Hippocampal formation (tissue), 2 donors: Measurements from ENCODE around the gene HYAL1.

Experiments
- DNase-seq, 2 donors: peaks; one replicate each; lab custom pipeline; 2025; lab: John Stamatoyannopoulos, UW

HYAL1 gene

DNA sequence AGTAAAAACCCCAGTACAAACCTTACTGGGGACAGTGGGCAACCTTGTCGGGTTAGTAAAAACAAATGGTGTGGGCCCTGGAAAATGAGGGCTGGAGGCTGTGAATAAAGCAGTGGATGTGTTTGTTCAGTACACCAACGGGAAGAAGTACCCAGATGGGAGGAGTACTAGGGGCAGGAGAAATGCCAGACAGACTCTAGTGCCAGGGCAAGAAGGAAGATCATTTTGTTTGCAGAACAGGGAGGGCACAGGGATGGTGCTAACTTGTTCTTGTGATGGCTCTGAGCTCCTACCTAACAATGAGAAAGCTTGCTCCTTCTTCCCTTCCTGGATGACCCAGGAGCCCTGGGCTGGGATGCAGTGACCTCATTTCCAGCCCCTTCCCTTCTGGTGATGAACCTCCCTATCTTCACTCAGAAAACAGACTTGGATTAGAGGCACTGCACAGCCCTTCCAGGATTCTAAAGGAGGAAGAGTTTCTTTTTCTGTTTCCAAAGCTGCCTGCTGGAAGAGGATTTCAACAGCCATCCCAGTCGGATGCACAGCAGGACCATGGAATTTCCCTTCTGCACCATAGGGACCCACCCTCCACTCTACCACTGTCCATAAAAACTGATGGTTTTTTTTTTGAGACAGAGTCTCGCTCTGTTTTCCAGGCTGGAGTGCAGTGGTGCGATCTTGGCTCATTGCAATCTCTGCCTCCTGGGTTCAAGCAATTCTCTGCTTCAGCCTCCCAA, 31.1 kb upstream of the HYAL1 start:
- DNase-seq = no peak

DNA sequence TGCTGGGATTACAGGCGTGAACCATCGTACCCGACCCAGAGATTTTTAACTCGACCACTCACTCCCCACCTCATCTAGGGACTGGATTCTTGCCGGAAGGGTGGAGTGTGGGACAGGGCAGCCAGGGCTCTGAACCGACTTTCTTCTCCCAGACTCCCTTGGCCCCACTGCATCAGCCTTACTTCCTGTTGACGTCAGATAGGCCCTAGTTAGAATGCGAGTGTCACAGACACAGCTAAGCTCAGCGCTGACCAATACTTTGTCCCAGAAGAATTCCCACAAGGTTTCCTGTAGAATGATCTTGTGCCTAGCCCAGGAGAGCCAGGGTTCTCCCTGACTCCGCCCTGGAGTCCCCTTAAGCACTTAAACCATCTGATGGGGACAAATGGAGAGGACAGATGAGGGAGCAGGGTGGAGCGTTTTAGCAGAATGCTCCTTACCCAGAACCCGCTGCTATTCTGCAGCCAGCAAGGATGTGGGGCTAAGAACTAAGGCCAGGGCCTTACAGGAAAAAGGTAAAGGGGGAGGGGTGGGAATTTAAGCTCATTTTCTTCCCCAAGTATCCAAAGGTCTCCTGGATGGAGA, 30.5 kb upstream of the HYAL1 start:
- DNase-seq = no peak

DNA sequence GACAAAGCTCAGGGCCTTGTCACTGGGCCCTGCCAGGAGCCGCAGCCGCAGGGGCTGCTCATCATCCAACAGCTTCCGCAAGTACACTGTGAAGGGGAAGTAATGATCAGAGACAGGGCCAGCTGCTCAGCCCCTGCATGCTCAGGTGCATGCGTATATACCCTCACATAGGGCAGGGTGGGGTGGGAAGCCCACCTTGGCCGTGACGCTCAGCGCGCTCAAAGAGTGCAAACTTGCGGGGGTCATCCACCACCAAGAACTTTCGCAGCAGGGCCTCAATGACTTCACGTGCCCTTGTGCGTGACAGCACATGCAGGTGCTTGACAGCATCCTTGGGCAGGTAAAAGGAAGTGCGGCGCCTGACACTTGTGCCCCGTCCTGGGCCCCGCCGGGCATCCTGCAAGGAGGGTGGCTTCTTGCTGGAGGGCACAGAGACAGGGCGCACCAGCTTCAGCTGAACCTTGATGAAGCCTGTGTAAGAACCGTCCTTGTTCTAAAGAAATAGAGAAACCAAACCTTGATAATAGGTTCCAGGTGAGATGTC, 28.1 kb upstream of the HYAL1 start:
- no peak for DNase-seq

DNA sequence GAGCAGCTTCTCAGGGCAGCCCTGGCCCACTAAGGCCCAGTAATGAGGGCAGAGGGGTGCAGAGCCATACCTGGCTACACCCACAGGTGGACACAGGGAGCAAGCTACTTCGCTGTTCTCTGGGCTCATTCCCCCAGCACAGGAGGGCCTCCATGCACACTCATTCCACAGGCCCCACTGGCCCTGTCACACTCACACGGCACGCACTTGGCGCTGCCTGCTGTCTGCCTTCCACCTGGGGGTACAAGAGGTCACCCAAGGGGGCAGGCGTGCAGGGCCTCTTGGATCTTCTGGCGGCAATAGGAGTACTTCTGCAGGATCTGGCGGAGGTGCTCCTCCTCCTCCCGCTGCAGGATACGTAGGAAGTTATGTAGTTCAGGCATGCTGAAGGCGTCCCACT, 27.0 kb upstream of the HYAL1 start:
- no peak for DNase-seq

DNA sequence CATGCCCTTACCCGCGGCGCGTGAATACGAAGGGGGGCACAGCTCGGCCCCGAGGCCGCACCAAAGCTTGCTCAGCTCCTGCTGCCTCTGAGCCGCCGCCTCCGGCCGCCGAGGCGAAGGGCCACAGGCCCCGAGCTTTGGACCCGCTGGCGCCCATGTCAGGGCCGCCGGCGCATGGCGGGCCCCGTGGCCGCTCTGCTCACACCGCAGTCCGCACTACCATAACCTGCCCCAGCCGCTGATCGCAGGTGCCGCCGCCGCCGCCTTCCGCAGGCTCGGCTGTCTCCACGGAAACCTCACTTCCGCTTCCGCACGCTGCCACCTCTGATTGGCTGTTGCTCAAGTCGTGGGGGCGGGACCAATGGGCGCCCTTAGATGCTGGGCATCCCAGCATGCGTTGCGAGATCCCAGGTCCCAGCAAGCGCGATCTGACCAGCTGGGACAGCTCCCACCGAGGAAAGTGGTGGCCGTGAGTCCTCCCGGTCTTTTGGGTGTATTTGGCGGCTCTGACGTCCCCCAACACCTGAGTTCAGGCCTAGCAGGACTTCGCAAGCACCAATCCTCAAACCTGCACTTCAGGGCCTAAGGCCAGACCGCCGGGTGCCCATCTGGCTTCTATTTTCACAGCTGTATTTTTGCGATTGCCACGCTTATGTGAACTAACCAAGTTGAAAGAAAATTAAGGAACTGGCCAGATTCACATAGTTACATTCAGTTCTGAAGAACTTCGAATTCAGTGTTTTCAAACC, 24.7 kb upstream of the HYAL1 start, which contains the start of gene TUSC2:
TSS of gene TUSC2 (minus strand) at position 281 of the 749 bp plus-strand sequence. CDS start at position 157, 124 bp downstream.
- peak; percentile 94 to 95 for DNase-seq

DNA sequence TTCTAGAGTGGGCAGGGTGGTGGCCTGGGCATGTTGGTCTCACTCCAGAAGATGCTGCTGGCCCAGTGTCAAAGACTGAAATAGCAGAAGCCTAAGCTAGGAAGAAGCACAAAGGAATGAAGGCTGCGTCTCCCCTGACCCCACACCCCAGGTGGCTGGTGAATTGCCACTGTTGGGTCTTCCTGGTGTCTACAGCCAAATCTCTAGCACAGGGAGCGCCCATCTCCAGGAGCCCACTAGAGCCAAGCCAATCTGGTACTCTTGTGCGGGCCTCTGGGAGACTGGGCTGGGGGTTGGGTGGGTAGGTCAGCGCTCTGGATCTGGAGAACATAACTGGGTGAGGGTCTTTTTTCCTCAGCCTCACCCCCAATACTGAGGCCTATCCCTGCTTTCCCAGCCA, 23.8 kb upstream of the HYAL1 start:
- no peak for DNase-seq

DNA sequence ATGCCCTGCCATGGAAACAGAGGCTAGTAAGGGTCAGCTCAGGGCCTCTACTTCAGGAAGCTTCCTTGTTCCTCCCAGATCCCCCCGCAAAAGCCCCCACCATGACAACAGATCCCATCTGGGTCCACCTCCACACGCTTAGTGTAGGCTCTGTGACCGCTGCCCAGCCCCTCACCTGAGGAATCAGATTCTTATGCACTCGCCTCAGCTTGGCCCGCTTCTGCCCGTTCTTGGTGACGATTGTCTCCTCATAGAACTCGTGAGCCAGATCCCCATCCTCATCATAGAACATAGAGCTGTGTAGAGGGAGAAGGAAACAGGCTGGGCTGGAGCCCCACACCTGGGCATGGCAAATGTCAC, 22.8 kb upstream of the HYAL1 start:
- no peak for DNase-seq

DNA sequence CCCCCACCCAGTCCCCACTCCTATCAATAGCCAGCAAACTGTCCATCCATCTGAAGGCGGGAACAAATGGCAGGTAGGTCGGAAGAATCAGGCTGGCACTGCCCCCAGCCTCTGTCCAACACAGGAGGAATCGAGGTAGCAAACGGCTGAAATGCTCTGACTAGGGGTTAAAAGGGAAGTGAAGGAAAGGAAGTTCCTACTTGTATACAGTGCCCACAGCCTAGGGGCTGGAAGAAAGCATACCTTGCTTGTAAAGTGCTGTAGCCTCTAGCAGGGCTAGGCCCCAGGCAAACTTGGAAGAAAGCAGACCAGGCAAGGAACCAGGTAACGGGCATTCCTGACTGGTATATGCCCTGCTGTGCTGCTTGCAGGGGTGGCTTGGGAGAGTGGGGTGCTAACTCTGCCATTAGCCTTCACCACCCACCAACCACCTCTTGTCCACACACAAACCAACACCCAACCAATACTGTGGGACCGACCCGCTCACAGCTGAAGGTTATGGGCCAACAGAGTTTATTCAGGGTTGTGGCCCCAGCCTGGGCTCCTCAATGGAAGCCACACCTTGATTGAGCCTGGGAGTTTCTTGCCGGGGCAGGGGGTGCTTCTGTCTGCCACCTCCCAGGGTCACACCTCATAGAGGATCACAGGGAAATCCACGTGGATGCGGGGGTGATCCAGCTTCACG, 22.3 kb upstream of the HYAL1 start:
- no peak for DNase-seq

DNA sequence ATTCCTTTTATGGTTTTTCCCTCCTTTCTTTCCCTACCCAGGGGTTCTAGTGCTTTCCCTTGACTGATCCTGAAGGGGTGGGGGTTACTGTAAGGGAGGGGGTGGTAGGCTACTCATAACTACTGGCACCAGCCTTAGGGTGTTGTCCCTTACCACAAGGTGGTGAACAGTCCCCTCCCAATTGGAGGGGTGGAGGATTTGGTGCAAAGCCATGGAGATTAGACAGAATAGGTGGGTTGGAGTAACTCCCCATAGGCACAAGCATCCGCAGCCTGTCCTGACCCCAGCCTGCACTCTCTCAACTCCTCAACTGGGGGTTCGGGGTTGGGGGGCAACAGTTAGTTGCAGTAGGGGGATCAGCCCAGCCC, 21.7 kb upstream of the HYAL1 start:
- no peak for DNase-seq

DNA sequence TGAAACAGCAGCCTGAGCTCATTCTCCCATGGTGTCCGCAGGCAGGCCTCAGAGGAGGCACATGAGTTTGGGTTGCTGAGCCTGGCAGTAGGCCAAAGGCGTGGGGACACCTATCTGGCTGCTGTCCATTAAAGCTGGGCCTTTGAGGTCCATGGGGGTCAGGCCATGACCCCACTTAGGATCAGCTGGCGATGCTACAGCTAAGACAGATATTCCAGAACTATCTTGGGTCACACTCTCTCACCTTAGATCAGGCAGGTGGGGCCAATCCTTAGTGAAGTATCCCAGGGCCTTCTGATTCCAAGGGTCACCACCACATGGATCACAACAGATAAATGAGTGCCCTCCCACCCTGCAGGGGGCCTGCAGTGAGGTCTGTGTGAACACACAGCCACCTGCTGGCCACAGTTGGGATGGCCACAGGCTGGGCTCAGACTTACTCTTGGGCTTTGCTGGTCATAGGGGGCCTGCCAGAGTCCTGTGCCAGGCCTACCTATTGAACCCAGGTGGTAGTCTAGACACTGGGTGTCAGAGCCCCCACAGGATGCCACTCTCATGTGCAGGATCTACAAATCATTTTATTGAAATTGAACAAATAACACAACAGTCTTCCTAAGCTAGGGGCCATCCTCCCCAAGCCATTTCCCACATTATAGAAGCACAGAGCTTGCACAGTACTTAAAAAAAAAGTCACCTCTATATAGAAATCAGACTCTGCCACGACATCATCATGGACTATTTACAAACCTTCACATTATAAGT, 21.2 kb upstream of the HYAL1 start:
- DNase-seq = peak in 1 of 2 donors; percentile 39

DNA sequence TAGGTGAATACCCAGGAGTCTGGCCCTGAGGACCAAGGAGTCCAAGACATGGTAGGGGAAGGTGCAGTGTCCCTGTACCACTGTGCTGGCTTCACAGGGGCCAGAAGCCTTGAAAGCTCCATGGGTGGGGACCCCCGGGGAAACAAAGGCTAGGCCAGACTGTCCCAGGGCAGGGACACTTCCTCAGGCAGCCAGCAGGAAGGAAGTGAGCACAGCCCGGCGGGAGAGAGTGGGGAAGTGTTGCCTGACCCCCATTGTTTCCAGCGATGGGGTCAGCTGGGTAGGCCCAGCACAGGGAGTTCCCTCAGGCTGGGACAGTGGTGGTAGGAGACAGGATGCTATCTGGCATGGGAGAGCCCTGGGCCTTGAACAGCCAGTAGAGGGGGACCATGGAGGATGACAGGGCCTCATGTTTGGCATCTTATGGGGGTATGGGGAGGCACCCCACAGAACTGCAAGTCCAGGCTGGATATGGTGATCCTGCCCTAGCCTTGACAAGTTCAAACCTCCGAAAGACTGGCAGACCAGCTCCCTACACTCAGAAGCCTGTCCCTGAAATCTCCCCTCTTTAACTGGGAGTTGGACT, 20.3 kb upstream of the HYAL1 start:
- no peak for DNase-seq

DNA sequence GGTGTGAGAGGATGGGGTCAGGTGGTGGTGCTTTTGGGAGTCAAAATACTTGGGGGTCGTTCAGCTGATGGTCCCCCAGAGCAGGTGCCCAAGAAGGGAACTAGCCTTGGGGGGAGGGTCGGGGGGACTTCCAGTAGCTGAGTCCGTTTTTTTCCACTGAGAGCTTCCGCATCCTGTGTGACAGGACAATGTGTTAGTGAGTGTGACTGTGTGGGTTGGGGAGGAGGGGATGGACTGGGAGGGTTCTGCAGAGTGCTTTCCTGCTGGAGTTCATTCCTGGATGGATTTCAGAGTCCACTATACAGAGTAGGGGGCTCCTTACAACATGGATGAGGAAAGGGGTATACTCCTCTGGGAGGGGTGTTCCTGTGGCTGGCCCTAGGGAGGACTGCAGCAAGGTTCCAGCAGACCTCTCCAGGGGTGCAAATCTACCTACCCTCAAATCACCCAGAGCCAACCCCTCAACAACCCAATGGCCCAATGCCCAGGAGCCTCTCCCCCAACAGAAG, 19.8 kb upstream of the HYAL1 start:
- DNase-seq = peak in 1 of 2 donors; percentile 13

DNA sequence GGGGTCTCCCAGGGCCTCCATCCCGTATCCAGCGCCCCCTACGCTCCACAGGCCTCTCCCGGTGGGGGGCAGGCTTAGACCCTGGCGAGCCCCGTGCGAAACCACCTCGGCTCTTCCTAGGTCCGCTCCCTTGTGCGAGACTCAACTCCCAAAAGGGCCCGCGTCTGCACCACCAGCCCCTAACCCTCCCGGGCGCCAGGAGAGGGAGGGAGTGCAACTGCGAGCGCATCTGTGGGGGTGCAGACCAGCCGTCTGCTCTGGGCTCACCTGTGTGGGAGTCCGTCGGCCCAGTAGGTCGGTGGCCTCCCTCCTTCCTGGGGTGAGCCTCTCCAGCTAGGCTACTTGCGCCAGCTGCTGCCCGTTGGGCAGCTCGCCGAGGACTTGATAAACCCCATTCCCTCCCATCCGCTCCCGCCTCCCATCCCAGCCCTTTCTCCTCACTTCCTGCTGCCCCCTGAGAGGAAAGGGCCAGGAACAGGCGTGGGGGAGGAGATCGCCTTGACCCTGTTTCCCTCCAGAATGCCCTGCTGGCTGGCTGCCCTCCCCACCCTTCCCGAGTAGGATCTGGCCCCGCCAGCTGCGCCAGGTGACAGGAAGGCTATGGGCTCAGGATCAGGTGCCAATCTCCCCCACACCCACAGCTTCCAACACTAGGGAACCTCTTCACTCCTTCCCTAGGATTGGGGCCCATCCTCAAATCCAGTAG, 19.2 kb upstream of the HYAL1 start, which contains the start of gene HYAL2:
TSS of gene HYAL2 (minus strand) at position 360 of the 706 bp plus-strand sequence. CDS start 2,256 bp downstream, outside the sequence.
- no peak for DNase-seq

DNA sequence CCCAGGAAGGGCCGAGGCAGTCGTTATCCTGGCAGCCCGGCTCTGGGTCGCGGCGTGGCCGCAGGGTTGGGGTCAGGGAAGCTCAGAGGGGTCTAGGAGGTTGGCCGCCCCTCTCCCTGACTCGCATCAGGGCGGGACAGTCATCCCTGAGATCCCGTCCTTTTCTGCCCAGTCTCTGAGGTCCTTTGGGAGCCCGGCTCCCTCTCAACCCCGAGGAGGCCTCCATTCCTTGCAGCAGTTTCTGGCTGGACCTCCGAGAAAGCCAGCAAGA, 18.7 kb upstream of the HYAL1 start:
- DNase-seq = no peak

DNA sequence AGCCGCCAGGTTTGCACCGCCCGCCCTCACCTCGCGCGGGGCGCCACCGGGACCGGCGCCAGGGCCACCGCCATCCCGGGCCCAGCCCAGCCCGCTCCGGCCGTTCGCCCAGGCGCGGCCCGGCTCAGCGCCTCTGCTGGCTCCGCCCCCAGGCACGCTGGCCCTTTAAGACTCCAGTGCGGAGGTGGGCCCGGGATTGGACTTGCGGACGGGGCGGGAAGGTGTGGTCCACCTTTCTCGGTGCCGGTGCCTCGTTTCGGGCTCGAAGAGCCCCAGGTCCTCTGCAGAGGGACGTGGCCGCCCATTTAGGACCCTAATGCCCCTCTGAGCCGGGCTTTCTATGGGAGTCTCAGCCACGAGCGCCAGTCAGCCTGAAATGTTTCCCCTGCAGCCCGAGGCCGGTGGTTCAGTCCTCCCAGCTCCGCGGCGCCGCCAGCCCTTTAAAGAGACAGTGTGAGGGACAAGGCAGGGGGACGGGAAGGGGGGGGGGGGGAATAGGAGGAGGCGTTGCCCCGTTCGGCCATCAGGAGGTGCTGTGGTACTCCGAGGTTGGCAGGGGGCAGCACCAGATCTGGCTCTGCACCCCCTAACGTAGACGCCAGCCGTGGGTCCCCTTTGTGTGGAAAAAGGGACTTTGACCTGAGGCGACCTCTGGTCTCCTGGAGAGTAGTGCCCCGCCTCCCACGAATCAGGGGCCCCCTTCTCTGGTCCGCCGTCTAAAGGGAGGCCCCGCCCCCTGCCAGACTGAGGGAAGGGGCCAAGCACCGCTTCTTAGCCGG, 18.2 kb upstream of the HYAL1 start:
- peak; percentile 88 to 92 for DNase-seq

DNA sequence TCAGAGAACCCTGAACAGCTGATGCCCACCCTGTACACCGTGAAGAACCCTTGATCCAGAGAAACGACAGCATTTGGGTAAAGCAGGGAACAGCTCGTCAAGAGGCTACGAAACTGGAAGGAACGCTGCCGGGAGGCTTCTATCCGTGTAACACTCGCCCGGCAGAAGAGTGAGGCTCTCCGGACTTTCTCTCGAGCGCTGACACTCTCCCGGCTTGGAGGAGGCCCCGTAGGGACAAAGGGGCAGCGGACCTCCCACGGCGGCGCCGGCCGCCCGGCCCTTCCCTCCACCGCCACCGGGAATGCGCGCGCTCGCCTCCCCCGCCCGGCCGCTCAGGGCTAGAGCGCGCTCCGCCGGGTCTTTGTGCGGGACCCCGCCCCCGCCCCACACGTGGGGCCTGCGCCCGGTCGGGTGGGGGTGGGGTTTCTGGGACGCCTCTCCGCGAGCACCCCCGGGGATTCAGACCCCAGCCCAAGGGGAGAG, 17.5 kb upstream of the HYAL1 start:
- DNase-seq = peak; percentile 83 to 88

DNA sequence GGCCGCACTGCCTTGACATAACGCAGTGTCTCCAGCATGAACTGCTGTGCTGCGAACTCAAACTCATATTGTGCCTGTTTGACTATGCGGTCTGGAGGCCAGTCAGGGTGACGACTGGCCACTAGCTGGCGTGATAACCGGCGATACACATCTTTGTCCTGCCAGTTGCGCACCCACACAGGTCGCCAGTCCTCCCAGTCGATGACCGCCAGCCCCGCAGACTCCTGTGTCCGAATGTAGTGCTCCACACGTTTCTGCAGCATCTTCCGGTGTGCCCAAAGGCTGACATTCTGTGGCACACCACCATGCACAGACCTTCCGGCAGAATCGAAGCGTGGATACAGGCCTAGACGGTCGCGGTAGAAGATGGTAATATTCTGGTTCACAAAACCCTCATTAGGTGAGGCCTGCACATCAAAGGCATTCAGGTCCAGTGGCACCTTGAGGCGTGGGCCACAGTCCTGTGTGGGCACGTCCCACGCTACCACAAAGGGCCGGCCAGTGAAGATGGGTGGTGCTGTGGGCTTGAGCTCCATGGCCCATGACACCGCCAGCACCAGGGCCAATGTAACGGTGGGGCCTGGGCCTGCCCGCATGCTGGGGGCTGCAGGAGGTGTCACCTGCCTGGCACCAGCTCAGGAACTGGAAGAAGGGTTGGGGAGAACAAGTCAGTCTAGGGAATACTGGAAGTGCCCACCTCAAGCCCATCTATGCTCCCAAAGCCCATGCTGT, 16.7 kb upstream of the HYAL1 start:
- DNase-seq = no peak

DNA sequence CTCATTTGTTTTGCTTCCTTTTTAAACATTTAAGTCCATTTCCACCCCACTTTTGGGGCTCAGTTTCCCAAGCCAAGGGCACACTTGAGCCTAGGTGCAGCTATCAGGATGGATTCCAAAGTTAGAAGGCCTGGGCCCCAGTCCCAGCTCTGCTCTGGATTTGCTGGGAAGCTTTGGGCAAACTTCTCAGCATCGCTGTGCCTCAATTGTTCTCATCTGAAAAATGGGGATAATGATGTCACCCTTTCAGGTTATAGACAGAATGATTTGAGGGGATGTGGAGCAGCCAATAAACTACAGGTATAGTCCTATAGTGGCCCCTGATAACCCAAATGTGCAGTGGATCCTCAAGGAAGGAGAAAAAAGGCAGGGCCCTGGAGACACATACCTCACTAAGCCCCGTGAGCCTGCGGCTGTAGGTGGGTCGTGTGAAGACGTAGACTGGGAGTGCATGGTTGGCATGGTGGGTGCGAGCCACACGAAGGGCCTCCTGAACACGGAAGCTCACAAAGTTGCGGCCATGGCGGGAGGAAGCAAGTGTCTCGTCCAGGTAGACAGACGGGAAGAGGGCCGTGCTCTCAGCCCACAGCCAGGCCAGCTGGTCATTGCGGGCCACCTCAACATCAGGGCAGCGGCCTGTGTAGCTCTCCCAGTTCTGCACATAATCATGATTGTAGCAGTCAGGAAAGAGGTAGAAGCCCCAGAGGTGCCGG, 16.0 kb upstream of the HYAL1 start:
- no peak for DNase-seq
